ENCODE results near the gene MMS19.

Gene MMS19

DNA sequence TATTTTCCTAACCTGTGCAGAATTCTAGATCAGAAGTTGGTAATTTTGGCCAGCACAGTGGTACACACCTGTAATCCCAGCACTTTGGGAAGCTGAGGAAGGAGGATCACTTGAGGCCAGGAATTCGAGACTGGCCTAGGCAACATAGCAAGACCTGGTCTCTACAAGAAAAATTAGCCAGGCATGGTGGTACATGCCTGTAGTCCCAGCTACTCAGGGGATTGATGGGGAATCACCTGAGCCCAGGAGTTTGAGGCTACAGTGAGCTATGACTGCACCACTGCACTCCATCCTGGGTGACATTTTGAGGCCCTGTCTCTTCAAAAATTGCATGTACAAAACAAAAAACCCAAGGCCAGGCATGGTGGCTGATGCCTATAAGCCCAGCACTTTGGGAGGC lies 63.7 kb downstream of the MMS19 start:
- H3K4me3 ChIP-seq (ENCODE audit: low read depth, low read length): no peak overlapping the region
- no peak for DNase-seq
- peaks cover 82% of the 10 kb centered on the region for H3K36me3 ChIP-seq
- TF ChIP-seq, protein P1, sequence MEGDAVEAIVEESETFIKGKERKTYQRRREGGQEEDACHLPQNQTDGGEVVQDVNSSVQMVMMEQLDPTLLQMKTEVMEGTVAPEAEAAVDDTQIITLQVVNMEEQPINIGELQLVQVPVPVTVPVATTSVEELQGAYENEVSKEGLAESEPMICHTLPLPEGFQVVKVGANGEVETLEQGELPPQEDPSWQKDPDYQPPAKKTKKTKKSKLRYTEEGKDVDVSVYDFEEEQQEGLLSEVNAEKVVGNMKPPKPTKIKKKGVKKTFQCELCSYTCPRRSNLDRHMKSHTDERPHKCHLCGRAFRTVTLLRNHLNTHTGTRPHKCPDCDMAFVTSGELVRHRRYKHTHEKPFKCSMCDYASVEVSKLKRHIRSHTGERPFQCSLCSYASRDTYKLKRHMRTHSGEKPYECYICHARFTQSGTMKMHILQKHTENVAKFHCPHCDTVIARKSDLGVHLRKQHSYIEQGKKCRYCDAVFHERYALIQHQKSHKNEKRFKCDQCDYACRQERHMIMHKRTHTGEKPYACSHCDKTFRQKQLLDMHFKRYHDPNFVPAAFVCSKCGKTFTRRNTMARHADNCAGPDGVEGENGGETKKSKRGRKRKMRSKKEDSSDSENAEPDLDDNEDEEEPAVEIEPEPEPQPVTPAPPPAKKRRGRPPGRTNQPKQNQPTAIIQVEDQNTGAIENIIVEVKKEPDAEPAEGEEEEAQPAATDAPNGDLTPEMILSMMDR (IDR thresholded peaks at IDR 0.05; ENCODE audit: low read depth, low read length): no peak
- no peaks in the 10 kb centered on the region for H3K9me3 ChIP-seq (ENCODE audit: severe bottlenecking)
- H3K27ac ChIP-seq: no peak overlapping the region
- H3K27me3 ChIP-seq (ENCODE audit: insufficient read depth, low read depth, severe bottlenecking): no peaks in the 10 kb centered on the region

DNA sequence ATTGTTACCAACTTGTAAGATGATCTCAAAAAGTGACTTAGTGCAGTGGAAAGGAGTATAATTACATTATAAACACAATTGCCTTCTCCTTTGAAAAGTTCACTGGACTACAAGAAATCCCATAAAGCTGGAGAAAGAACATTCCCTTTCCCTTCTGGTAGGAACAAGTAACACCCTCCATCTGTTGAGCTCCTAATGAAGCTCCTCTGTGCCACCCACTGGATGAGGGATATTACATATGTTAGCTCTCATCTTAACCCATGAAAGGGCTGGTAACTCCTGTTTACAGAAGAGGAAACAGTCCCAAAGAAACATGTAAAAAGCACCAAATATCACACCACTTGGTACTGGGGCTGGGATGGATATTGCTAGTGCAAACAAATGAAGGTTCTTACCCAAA lies 64.2 kb downstream of the MMS19 start:
- TF ChIP-seq, protein P1 (IDR thresholded peaks at IDR 0.05; ENCODE audit: low read depth, low read length): no peak; the same call in 1 of the 2 replicates
- peaks cover 82% of the 10 kb centered on the region for H3K36me3 ChIP-seq
- H3K4me3 ChIP-seq (ENCODE audit: low read depth, low read length): no peak overlapping the region
- H3K27ac ChIP-seq: no peak overlapping the region
- no peaks in the 10 kb centered on the region for H3K9me3 ChIP-seq (ENCODE audit: severe bottlenecking)
- no peak for DNase-seq
- no peaks in the 10 kb centered on the region for H3K27me3 ChIP-seq (ENCODE audit: insufficient read depth, low read depth, severe bottlenecking)

DNA sequence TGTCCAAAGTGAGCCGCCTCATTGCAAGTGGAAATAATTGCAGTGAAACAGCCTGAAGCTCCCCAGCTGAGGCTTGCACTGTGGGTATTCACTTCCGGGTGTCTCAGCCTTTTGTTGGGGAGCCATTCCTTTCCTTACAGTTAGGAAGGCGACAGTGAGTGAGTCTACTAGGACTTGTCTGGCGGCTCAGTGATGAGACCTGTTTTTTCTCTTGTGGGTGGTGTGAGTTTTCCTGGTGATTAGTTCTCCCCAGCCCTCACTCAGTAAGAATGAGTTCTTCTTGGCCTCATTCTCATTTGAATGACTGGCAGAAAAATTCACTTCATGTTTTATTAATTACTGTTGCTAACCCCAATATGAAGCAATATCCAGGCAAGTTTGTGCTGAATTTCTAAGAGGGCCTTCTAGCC lies 69.6 kb downstream of the MMS19 start:
- Histone ChIP-seq H3K36me3 (peaks cover 71% of the 10 kb centered on the region), H3K27ac (no peak overlapping the region), H3K9me3 (ENCODE audit: severe bottlenecking) (no peaks in the 10 kb centered on the region), H3K27me3 (ENCODE audit: insufficient read depth, low read depth, severe bottlenecking) (no peaks in the 10 kb centered on the region), H3K4me3 (ENCODE audit: low read depth, low read length) (no peak overlapping the region)
- DNase-seq: no peak
- TF ChIP-seq, protein P1 (IDR thresholded peaks at IDR 0.05; ENCODE audit: low read depth, low read length): no peak

DNA sequence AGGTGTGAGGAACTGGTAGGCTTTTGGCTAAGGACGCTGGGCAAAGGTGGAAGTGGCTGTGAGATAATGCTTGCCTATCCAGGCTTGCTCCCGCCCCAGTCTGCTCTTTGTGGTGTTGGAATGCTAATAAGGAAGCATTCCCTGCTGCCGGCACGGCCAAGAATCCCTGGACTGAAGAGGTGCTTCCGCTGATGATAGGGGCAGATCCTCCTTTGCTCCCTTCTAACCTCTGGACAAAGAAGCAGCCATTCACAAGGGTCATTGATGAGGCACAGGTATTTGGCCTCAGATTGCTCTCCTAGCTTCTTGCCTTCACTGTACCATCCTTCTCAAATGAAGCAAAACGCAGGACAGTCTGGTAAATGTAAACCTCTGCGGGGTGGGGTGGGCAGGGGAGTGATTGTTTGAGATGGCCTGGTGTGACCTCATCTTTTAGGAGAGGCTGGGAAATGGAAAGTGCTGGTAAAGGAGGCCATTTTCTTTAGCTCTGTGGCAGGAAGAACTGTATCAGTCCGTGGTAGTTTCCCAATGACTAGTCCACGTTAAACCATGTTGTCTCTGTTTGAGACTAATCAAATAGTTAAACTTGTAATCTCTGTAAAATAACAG lies 70.5 kb downstream of the MMS19 start:
- DNase-seq: no peak
- Histone ChIP-seq H3K27ac (no peak overlapping the region), H3K36me3 (peaks cover 66% of the 10 kb centered on the region), H3K4me3 (ENCODE audit: low read depth, low read length) (peak overlapping the region; percentile 78), H3K27me3 (ENCODE audit: insufficient read depth, low read depth, severe bottlenecking) (no peaks in the 10 kb centered on the region), H3K9me3 (ENCODE audit: severe bottlenecking) (no peaks in the 10 kb centered on the region)
- TF ChIP-seq, protein P1 (IDR thresholded peaks at IDR 0.05; ENCODE audit: low read depth, low read length): no peak

DNA sequence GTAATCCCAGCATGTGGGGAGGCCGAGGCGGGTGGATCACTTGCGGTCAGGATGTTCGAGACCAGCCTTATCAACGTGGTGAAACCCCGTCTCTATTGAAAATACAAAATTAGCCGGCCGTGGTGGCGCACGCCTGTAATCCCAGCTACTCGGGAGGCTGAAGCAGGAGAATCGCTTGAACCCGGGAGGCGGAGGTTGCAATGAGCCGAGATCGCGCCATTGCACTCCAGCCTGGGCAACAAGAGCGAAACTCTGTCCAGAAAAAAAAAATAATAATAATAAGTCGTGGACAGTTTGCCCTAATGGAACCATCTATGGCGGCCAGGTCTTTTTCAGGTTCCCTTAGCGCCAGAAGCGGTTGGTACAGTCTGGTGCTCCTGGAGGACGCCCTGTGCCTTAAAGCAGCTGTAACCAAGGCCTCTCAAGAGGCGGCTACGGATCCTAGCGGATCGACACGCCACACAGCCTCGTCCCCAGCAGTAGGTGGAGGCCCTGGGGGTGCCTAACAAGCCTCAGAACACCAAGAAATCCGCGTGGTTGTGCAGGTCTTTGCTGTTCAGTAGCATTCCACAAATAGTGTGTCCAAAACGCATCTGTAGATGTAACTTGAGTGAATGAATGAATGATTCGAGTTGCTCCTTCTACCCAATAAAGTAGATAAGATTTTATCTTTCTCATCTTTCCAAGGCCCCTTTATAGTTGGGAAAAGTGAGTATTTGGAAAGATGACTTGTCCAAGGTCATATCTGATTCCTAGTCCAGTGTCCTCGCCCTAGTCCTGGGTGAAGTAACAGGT lies 71.2 kb downstream of the MMS19 start:
- peaks cover 62% of the 10 kb centered on the region for H3K36me3 ChIP-seq
- peak overlapping the region; percentile 78 for H3K4me3 ChIP-seq (ENCODE audit: low read depth, low read length)
- H3K27ac ChIP-seq: peak overlapping the region; percentile 92
- no peaks in the 10 kb centered on the region for H3K9me3 ChIP-seq (ENCODE audit: severe bottlenecking)
- H3K27me3 ChIP-seq (ENCODE audit: insufficient read depth, low read depth, severe bottlenecking): no peaks in the 10 kb centered on the region
- TF ChIP-seq, protein P1 (IDR thresholded peaks at IDR 0.05; ENCODE audit: low read depth, low read length): no peak
- no peak for DNase-seq
